Esophagus muscularis mucosa (tissue), 4 donors: ENCODE data around the gene WDR64.

Experiments
- EP300 ChIP-seq: sonication (generic); formaldehyde crosslinking; IDR thresholded peaks from one replicate; pipeline ENCODE4 v1.6.1; 2017; ENCODE audit warnings: antibody characterized with exemption
- POLR2A ChIP-seq: fragments of 450-650 bp; IDR thresholded peaks from one replicate; pipeline ENCODE4 v1.6.1; 2017; ENCODE audit warnings: antibody characterized with exemption, moderate library complexity, mild to moderate bottlenecking, low read depth
- POLR2AphosphoS5 ChIP-seq, 2 donors: sonication (generic); formaldehyde crosslinking; IDR thresholded peaks; one replicate each; pipeline ENCODE4 v1.6.1; 2017; ENCODE audit warnings: antibody characterized with exemption in 2 of 2
- TF ChIP-seq, protein P1 (sequence below), 3 experiments: fragments of 200-600 bp in 2 of 3; fragments of 450-650 bp in 1 of 3; sonication (generic) in 2 of 3; IDR thresholded peaks; one replicate each; pipeline ENCODE4 v1.5.1; 2017 to 2019; ENCODE audit warnings: antibody characterized with exemption in 3 of 3, mild to moderate bottlenecking in 2 of 3, moderate library complexity in 1 of 3

DNA sequence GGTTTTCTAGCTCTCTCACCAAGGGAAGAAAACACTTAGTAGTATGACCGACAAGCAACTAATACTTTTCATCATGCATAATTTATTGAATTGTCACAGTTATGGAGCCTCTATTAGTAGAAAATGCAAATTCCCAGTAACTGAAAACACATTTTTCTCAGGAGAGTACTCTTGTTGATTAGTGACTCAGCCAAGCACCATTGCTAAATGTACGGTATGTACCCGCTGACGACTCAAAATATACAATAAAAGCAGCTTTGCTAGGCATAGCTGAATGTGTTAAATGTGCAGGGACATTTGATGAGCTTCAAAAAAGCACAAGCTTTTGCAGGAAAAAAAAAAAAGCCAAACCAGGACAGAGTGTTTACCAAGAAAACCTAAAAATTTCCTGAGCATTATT lies 63.9 kb downstream of the WDR64 start:
- TF ChIP-seq, protein P1, sequence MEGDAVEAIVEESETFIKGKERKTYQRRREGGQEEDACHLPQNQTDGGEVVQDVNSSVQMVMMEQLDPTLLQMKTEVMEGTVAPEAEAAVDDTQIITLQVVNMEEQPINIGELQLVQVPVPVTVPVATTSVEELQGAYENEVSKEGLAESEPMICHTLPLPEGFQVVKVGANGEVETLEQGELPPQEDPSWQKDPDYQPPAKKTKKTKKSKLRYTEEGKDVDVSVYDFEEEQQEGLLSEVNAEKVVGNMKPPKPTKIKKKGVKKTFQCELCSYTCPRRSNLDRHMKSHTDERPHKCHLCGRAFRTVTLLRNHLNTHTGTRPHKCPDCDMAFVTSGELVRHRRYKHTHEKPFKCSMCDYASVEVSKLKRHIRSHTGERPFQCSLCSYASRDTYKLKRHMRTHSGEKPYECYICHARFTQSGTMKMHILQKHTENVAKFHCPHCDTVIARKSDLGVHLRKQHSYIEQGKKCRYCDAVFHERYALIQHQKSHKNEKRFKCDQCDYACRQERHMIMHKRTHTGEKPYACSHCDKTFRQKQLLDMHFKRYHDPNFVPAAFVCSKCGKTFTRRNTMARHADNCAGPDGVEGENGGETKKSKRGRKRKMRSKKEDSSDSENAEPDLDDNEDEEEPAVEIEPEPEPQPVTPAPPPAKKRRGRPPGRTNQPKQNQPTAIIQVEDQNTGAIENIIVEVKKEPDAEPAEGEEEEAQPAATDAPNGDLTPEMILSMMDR (IDR thresholded peaks at IDR 0.05): no peak
- TF ChIP-seq EP300 (no peak), POLR2A (no peak), POLR2AphosphoS5 (IDR thresholded peaks at IDR 0.05) (no peak)
